ENCODE measurements around the gene TGM6. TPM values are rescaled to one million over a fixed set of nuclear protein-coding genes. Genes with fewer than 3 reads are reported as not detected.

The TGM6 gene
- total RNA-seq, 1 experiment from 2014 or later, result not detected

DNA sequence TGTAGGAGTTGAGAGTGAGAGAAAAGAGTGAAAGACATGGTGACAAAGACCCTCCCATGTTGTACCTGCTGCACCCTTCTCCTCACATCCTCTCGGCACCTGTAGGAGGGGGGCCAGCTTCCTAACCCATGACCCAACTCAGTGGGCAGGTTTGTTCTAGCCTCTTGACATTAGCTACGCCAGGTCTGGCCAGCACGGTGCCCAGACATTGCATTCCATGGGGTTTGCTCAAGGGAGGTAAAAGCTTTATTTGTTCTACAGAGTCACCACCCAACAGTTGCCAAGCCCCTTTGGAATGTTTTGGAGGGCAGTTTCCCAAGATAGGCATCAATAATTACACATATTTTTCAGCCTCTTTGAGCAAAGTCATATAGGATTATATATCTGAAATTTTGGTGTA lies 22.7 kb upstream of the TGM6 start:
- DNase-seq (ENCODE audit: low spot score) (no peak), ATAC-seq (no peak)
- no peak overlapping the region for H3K27ac Mint-ChIP-seq
- TF ChIP-seq ZNF121 (CRISPR knock-in tag; IDR thresholded peaks at IDR 0.05), result no peak
- TF ChIP-seq GABPB1 (CRISPR knock-in tag; IDR thresholded peaks at IDR 0.05), result no peak
- no peak for TF ChIP-seq ZNF138 (CRISPR knock-in tag; conservative IDR thresholded peaks at IDR 0.05)
- no peak for TF ChIP-seq ZNF416 (CRISPR knock-in tag; IDR thresholded peaks at IDR 0.05)
- no peak for TF ChIP-seq GTF2I (CRISPR knock-in tag; conservative IDR thresholded peaks at IDR 0.05)
- TF ChIP-seq CREM (CRISPR knock-in tag; IDR thresholded peaks at IDR 0.05), result no peak
- TF ChIP-seq FOXJ3 (CRISPR knock-in tag; IDR thresholded peaks at IDR 0.05; ENCODE audit: borderline replicate concordance), result no peak
- TF ChIP-seq ZNF396 (CRISPR knock-in tag; IDR thresholded peaks at IDR 0.05; ENCODE audit: borderline replicate concordance), result no peak
- no peak for TF ChIP-seq SP1 (CRISPR knock-in tag; conservative IDR thresholded peaks at IDR 0.05)
- TF ChIP-seq, protein P1, sequence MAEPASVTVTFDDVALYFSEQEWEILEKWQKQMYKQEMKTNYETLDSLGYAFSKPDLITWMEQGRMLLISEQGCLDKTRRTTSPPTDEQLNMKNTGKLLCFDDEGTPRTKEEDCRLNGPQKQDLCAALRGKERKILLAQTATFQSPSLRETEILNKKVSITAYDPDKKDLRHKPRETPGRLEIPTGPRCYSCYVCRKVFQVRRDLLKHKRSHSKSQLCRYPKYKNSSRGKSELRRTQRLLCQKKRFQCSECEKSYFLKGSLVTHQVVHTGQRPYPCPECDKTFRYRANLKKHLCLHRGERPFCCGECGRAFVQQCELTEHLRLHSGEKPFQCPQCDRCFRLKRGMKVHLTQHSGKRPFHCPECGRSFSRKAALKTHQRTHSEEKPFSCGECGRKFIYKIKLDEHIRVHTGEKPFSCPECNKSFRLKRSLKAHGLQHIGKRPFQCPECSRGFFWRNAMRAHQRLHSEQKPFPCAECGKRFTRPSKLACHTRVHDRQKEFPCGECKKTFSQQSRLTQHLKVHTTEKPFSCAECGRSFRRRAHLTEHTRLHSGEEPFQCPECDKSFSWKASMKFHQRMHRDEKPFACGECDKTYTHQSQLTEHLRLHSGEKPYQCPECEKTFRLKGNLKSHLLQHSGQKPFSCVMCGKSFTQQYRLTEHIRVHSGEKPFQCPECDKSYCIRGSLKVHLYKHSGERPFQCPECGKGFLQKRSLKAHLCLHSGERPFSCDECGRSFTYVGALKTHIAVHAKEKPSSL (CRISPR knock-in tag; conservative IDR thresholded peaks at IDR 0.05), result no peak
- TF ChIP-seq ESRRA (CRISPR knock-in tag; IDR thresholded peaks at IDR 0.05; ENCODE audit: borderline replicate concordance), result no peak
- TF ChIP-seq NR1H2 (CRISPR knock-in tag; IDR thresholded peaks at IDR 0.05), result no peak
- TF ChIP-seq, protein P2, sequence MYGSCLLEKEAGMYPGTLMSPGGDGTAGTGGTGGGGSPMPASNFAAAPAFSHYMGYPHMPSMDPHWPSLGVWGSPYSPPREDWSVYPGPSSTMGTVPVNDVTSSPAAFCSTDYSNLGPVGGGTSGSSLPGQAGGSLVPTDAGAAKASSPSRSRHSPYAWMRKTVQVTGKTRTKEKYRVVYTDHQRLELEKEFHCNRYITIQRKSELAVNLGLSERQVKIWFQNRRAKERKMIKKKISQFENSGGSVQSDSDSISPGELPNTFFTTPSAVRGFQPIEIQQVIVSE (CRISPR knock-in tag; IDR thresholded peaks at IDR 0.05; ENCODE audit: borderline replicate concordance), result no peak
- TF ChIP-seq, protein P3, sequence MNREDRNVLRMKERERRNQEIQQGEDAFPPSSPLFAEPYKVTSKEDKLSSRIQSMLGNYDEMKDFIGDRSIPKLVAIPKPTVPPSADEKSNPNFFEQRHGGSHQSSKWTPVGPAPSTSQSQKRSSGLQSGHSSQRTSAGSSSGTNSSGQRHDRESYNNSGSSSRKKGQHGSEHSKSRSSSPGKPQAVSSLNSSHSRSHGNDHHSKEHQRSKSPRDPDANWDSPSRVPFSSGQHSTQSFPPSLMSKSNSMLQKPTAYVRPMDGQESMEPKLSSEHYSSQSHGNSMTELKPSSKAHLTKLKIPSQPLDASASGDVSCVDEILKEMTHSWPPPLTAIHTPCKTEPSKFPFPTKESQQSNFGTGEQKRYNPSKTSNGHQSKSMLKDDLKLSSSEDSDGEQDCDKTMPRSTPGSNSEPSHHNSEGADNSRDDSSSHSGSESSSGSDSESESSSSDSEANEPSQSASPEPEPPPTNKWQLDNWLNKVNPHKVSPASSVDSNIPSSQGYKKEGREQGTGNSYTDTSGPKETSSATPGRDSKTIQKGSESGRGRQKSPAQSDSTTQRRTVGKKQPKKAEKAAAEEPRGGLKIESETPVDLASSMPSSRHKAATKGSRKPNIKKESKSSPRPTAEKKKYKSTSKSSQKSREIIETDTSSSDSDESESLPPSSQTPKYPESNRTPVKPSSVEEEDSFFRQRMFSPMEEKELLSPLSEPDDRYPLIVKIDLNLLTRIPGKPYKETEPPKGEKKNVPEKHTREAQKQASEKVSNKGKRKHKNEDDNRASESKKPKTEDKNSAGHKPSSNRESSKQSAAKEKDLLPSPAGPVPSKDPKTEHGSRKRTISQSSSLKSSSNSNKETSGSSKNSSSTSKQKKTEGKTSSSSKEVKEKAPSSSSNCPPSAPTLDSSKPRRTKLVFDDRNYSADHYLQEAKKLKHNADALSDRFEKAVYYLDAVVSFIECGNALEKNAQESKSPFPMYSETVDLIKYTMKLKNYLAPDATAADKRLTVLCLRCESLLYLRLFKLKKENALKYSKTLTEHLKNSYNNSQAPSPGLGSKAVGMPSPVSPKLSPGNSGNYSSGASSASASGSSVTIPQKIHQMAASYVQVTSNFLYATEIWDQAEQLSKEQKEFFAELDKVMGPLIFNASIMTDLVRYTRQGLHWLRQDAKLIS (CRISPR knock-in tag; IDR thresholded peaks at IDR 0.05; ENCODE audit: borderline replicate concordance), result no peak
- TF ChIP-seq CREB1 (CRISPR knock-in tag; IDR thresholded peaks at IDR 0.05), result no peak
- no peak for TF ChIP-seq ATF1 (CRISPR knock-in tag; IDR thresholded peaks at IDR 0.05)
- H3K9me3 Mint-ChIP-seq, result peaks cover 29% of the 10 kb centered on the region
- ChIA-PET POLR2A (no interaction called here), CTCF (interaction anchor here (1.7 to 2.1 kb wide), 2 partner anchors 29 to 94 kb away, joined by 7 to 11 read pairs; no protein-coding TSS in a partner anchor)
- peaks cover 8% of the 10 kb centered on the region for H3K4me1 Mint-ChIP-seq
- peaks cover 16% of the 10 kb centered on the region for H3K36me3 Mint-ChIP-seq
- no peak overlapping the region for H3K4me3 Mint-ChIP-seq
- no peaks in the 10 kb centered on the region for H3K27me3 Mint-ChIP-seq (ENCODE audit: low read depth)

DNA sequence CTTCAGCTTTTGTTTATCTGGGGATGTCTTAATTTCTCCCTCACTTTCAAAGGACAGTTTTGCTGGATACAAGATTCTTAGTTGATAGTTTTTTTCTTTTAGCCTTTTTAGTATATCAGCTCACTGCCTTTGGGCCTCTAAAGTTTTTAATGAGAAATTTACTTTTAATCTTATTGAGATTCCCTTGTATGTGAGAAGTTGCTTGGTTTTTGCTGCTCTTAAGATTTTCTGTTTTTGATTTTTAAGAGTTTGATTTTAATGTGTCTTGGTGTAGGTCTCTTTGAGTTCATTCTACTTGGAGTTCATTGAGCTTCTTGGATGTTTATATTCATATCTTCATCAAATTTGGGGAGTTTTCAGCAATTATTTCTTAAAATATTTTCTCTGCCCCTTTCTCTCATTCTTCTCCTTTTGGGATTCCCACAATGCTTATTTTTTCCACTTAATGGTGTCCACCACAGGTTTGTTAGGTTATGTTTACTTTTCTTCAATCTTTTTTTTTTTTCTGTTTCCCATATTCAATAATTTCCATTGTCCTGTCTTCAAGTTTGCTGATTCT lies 19.6 kb upstream of the TGM6 start:
- Mint-ChIP-seq H3K36me3 (peaks cover 16% of the 10 kb centered on the region), H3K4me1 (peaks cover 6% of the 10 kb centered on the region; the same call in 1 of the 2 replicates), H3K27me3 (ENCODE audit: low read depth) (no peaks in the 10 kb centered on the region), H3K27ac (no peak overlapping the region), H3K4me3 (no peak overlapping the region), H3K9me3 (peaks cover 29% of the 10 kb centered on the region)
- ChIA-PET POLR2A (no interaction called here), CTCF (no interaction called here)
- ATAC-seq (no peak), DNase-seq (ENCODE audit: low spot score) (no peak)
- TF ChIP-seq, protein P4, sequence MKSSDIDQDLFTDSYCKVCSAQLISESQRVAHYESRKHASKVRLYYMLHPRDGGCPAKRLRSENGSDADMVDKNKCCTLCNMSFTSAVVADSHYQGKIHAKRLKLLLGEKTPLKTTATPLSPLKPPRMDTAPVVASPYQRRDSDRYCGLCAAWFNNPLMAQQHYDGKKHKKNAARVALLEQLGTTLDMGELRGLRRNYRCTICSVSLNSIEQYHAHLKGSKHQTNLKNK (CRISPR knock-in tag; IDR thresholded peaks at IDR 0.05), result no peak
- TF ChIP-seq CREB1 (CRISPR knock-in tag; IDR thresholded peaks at IDR 0.05), result no peak
- TF ChIP-seq, protein P5, sequence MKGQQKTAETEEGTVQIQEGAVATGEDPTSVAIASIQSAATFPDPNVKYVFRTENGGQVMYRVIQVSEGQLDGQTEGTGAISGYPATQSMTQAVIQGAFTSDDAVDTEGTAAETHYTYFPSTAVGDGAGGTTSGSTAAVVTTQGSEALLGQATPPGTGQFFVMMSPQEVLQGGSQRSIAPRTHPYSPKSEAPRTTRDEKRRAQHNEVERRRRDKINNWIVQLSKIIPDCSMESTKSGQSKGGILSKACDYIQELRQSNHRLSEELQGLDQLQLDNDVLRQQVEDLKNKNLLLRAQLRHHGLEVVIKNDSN (CRISPR knock-in tag; IDR thresholded peaks at IDR 0.05), result no peak
- no peak for TF ChIP-seq ZNF317 (CRISPR knock-in tag; IDR thresholded peaks at IDR 0.05; ENCODE audit: borderline replicate concordance, low read depth)
- TF ChIP-seq, protein P6, sequence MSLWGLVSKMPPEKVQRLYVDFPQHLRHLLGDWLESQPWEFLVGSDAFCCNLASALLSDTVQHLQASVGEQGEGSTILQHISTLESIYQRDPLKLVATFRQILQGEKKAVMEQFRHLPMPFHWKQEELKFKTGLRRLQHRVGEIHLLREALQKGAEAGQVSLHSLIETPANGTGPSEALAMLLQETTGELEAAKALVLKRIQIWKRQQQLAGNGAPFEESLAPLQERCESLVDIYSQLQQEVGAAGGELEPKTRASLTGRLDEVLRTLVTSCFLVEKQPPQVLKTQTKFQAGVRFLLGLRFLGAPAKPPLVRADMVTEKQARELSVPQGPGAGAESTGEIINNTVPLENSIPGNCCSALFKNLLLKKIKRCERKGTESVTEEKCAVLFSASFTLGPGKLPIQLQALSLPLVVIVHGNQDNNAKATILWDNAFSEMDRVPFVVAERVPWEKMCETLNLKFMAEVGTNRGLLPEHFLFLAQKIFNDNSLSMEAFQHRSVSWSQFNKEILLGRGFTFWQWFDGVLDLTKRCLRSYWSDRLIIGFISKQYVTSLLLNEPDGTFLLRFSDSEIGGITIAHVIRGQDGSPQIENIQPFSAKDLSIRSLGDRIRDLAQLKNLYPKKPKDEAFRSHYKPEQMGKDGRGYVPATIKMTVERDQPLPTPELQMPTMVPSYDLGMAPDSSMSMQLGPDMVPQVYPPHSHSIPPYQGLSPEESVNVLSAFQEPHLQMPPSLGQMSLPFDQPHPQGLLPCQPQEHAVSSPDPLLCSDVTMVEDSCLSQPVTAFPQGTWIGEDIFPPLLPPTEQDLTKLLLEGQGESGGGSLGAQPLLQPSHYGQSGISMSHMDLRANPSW (CRISPR knock-in tag; conservative IDR thresholded peaks at IDR 0.05; ENCODE audit: low read depth), result no peak
- TF ChIP-seq, protein P7, sequence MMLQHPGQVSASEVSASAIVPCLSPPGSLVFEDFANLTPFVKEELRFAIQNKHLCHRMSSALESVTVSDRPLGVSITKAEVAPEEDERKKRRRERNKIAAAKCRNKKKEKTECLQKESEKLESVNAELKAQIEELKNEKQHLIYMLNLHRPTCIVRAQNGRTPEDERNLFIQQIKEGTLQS (CRISPR knock-in tag; conservative IDR thresholded peaks at IDR 0.05), result no peak
- TF ChIP-seq RELA (CRISPR knock-in tag; IDR thresholded peaks at IDR 0.05; ENCODE audit: borderline replicate concordance), result no peak
- no peak for TF ChIP-seq CBFB (CRISPR knock-in tag; IDR thresholded peaks at IDR 0.05; ENCODE audit: low read depth)
- no peak for TF ChIP-seq CREM (CRISPR knock-in tag; IDR thresholded peaks at IDR 0.05)
- no peak for TF ChIP-seq ZNF232 (CRISPR knock-in tag; IDR thresholded peaks at IDR 0.05)
- TF ChIP-seq HMGA2 (CRISPR knock-in tag; IDR thresholded peaks at IDR 0.05), result no peak

All from WTC11 (cell line).